Activated naive CD4-positive, alpha-beta T cell treated with anti-CD3 and anti-CD28 coated beads for 36 hours (primary cell): Measurements from ENCODE around the gene NOS1AP. TPM values are rescaled to one million over a fixed set of nuclear protein-coding genes. Genes with fewer than 3 reads are reported as not detected.
A peak's percentile ranks its signal among the peaks of the same experiment; 100 is the strongest.

ENCODE experiments used
- CTCF ChIA-PET: fragments of 350-600 bp; sonication (Branson Sonifier 250); formaldehyde crosslinking; loops from one replicate; lab custom pipeline; 2021; ENCODE audit warnings: antibody characterized with exemption; lab: Charles Lee
- DNase-seq: peaks from one replicate; pipeline ENCODE4 v3.0.0-alpha.2; 2020
- H3K27ac Mint-ChIP-seq: one replicate; pipeline ENCODE4 v1.8.0; 2021; ENCODE audit warnings: mild to moderate bottlenecking, mixed read lengths
- H3K27me3 Mint-ChIP-seq: one replicate; pipeline ENCODE4 v1.8.0; 2021; ENCODE audit warnings: low read depth, mixed read lengths
- H3K36me3 Mint-ChIP-seq: one replicate; pipeline ENCODE4 v1.8.0; 2021; ENCODE audit warnings: low read depth, mixed read lengths
- H3K4me1 Mint-ChIP-seq: one replicate; pipeline ENCODE4 v1.8.0; 2021; ENCODE audit warnings: low read depth, mixed read lengths
- H3K4me3 Mint-ChIP-seq: one replicate; pipeline ENCODE4 v1.8.0; 2021; ENCODE audit warnings: mild to moderate bottlenecking, moderate library complexity, mixed read lengths
- H3K9me3 Mint-ChIP-seq: one replicate; pipeline ENCODE4 v1.8.0; 2021; ENCODE audit warnings: mixed read lengths
- intact Hi-C: fragments of 100-400 bp; cut with micrococcal nuclease; formaldehyde crosslinking; loops from one replicate; pipeline ENCODE4 v1.15.1; 2023
- total RNA-seq, 2 experiments: library from RNA; stranded (reverse); gene quantifications; one replicate each; pipeline ENCODE4 v1.2.3, GENCODE V29; 2021

NOS1AP gene
- under 1 TPM; 0.33 to 0.42 TPM for total RNA-seq

DNA sequence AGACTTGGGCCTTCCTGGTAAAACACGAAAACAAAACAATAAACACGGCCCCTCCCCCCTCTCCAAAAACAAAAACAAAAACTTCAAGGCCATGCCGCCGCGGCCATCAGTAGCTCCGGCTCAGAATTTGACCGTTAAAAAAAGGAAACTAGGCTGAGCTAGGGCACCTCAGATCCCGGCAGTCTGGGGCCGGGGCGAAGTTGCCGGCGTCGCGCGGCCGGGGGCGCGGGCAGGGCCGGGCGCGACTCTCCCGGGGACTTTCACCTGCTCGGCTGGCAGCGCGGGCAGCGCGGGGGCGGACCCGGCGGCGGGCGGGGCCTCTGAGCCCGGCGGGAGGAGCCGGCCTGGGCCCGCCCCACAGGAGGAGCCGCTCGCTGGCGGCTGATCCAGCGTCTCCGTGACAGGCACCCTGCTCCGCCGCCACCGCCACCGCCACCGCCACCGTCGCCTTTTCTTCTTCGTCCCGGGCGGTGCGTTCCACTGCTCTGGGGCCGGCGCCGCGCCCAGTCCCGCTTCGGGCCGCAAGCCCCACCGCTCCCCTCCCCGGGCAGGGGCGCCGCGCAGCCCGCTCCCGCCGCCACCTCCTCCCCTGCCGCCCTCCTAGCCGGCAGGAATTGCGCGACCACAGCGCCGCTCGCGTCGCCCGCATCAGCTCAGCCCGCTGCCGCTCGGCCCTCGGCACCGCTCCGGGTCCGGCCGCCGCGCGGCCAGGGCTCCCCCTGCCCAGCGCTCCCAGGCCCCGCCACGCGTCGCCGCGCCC, at the start of gene NOS1AP:
Gene NOS1AP (plus strand): TSS at position 358 of the 760 bp plus-strand sequence. CDS start 487 bp downstream, outside the sequence.
- Mint-ChIP-seq H3K4me1 (peaks cover 1% of the 10 kb centered on the region), H3K4me3 (peak within 1 kb of the TSS; percentile 78), H3K9me3 (no peaks in the 10 kb centered on the region), H3K27ac (no peak within 1 kb of the TSS), H3K36me3 (no peaks in the 10 kb centered on the region), H3K27me3 (peaks cover 50% of the 10 kb centered on the region)
- intact Hi-C loops: loop anchor here (1.0 to 2.0 kb wide), 2 partner anchors 428 to 491 kb away; partner anchors contain the start of genes UAP1 and UHMK1
- CTCF ChIA-PET: interaction anchor here (0.5 to 1.7 kb wide), 6 partner anchors 13 to 71 kb away, joined by 3 to 7 read pairs (median 4); no protein-coding TSS in a partner anchor
- DNase-seq: peak; percentile 84

DNA sequence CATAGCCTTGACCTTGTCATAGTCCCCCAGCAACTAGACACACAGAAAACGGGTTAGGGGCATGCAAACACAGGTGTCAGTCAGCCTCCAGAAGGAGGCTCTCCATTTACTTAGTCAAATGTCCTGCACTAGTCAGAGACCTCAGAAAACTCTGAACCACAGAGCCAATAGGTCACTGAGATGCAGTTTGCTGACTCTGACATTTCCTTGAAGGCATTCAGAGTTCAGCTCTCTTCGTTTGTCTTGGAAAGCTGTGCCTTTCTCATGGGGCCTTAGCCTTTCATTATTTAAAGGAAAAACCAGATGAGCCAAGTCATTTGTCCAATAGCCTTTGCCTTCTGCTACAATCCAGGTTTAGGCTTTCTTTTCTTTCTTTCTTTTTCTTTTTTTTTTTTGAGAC, 49.3 kb upstream of the NOS1AP start:
- CTCF ChIA-PET: no interaction called here
- no peak overlapping the region for H3K4me3 Mint-ChIP-seq
- peaks cover 4% of the 10 kb centered on the region for H3K27me3 Mint-ChIP-seq
- H3K36me3 Mint-ChIP-seq: no peaks in the 10 kb centered on the region
- H3K4me1 Mint-ChIP-seq: peaks cover 3% of the 10 kb centered on the region
- no peaks in the 10 kb centered on the region for H3K9me3 Mint-ChIP-seq
- no peak for DNase-seq
- intact Hi-C loops: no loop called here
- H3K27ac Mint-ChIP-seq: no peak overlapping the region

DNA sequence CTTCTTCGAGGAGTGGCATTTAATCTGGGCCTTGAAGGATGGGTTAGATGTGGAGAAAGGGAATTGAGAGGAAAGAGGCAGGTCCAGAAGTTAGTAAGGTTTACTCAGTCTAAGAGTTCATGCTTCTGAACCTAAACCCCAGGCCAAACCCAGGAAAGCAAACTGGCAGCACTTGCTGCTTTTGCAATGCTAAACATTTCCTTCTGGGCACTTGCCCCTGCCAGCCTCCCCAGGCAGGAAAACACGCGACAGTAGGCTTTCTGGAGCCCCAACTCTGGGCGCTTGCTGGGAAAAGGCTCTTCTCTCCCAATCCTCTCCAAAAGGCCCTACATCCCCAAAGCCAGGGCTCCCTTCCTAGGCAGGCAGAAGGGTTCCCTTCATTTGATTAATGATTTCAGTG, 48.4 kb upstream of the NOS1AP start:
- Mint-ChIP-seq H3K27ac (no peak overlapping the region), H3K9me3 (no peaks in the 10 kb centered on the region), H3K4me1 (peaks cover 3% of the 10 kb centered on the region), H3K4me3 (no peak overlapping the region), H3K36me3 (no peaks in the 10 kb centered on the region), H3K27me3 (peaks cover 8% of the 10 kb centered on the region)
- CTCF ChIA-PET: no interaction called here
- intact Hi-C loops: no loop called here
- DNase-seq: no peak

DNA sequence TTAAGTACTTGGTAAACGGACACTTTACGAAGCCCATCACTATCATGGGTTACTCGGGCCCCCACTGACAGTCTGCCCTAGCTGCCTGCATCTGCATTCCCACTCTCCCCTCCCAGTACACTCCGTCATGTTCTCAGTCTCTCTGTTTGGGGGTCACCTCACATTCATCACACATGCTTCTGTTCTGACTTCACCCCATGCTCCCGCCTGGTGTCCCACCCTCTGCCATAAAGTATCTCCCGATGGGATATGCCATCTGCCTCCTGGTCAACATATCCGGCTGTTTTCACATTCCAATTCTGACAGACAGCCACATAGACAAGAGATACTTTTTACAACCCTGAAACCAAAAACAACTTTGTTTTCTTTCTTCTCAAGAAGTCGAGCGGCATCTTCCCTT, 46.9 kb upstream of the NOS1AP start:
- Mint-ChIP-seq H3K36me3 (no peaks in the 10 kb centered on the region), H3K4me3 (peak overlapping the region; percentile 86), H3K27ac (no peak overlapping the region), H3K9me3 (no peaks in the 10 kb centered on the region), H3K4me1 (peaks cover 3% of the 10 kb centered on the region), H3K27me3 (peaks cover 16% of the 10 kb centered on the region)
- intact Hi-C loops: loop anchor here (1.0 kb wide), 1 partner anchor 60 kb away; no protein-coding TSS in a partner anchor
- DNase-seq: no peak
- CTCF ChIA-PET: interaction anchor here (2.3 kb wide), 2 partner anchors 118 to 229 kb away, joined by 17 to 35 read pairs; no protein-coding TSS in a partner anchor

DNA sequence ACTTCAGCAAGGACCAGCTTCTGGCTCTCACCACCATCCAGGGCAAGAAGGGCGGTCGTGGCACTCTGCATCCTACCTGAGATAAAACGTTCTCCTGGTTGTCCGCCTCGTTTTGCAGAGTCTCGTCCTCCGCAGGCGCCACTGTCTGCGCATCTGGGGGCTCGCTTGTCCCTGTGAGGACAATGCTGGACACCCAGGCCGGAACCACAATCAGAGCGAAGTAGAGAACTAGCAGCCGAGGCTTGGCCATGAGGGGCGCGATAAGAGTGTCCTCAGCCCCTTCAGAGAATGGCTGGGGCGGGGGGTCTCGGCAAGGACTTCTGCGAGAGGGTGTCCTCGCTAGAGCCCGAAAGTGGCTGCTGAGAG, 46.3 kb upstream of the NOS1AP start:
- H3K9me3 Mint-ChIP-seq: no peaks in the 10 kb centered on the region
- H3K36me3 Mint-ChIP-seq: no peaks in the 10 kb centered on the region
- CTCF ChIA-PET: interaction anchor here (1.0 to 2.8 kb wide), 7 partner anchors 11 to 230 kb away, joined by 3 to 35 read pairs (median 15); no protein-coding TSS in a partner anchor
- no peak overlapping the region for H3K27ac Mint-ChIP-seq
- no peak for DNase-seq
- peaks cover 18% of the 10 kb centered on the region for H3K27me3 Mint-ChIP-seq
- H3K4me1 Mint-ChIP-seq: peaks cover 3% of the 10 kb centered on the region
- intact Hi-C loops: loop anchor here (1.0 kb wide), 1 partner anchor 61 kb away; no protein-coding TSS in a partner anchor
- peak overlapping the region; percentile 86 for H3K4me3 Mint-ChIP-seq

DNA sequence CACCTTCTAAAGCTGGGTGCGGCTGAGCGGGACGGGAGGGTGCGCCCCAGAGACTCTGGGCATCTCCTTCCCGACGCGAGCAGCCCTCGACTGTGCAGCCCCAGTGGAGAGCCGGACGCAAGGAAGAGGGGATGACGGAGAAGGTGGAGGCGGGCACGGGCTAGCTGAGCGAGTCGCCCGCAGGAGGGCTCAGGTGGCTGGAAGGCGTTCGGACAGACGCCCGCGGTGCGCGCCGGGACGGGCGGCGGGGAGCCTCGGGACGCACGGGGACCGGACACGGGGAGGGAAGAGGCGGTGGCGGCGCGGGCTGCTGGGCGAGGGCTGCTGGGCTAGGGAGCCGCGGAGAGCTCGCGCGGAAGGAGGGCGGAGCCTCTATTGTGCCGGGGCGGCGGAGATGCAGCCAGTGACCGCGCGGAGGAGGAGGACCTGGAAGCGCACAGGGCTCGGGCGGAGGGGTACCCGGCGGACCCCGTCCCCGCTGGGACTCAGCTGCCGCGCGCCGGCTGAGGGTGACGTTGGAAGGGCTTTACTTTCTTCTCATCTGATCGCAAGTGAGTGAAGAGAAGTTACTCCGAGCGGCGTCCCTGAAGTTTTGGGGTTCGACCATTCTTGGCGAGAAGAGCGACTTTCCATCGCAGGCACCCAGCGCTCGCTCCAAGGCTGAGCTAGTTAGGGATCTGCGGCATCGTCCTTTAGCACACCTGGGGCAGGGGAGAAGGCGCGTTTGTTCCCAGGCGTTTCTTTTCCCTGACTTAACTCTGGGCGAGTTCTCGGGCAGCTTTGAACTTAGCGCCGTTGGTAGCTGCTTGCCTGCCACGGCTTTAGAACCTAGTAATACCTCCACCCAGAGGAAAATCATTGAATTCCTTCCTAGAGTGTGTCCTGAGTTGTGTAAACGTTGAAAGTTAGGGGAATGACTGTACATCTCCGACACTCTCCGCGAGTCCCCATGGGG, 45.7 kb upstream of the NOS1AP start, which contains the start of gene OLFML2B:
Gene OLFML2B (minus strand): TSS at position 323 of the 955 bp plus-strand sequence. CDS start 439 bp downstream, outside the sequence.
- intact Hi-C loops: loop anchor here (1.0 to 2.0 kb wide), 5 partner anchors 62 to 261 kb away; no protein-coding TSS in a partner anchor
- Mint-ChIP-seq H3K27ac (no peak within 1 kb of the TSS), H3K4me1 (peaks cover 7% of the 10 kb centered on the region), H3K9me3 (no peaks in the 10 kb centered on the region), H3K4me3 (peak within 1 kb of the TSS; percentile 86), H3K27me3 (peaks cover 18% of the 10 kb centered on the region), H3K36me3 (no peaks in the 10 kb centered on the region)
- CTCF ChIA-PET: interaction anchor here (0.5 to 2.8 kb wide), 17 partner anchors 11 to 760 kb away, joined by 3 to 35 read pairs (median 6); no protein-coding TSS in a partner anchor
- DNase-seq: peak; percentile 65

DNA sequence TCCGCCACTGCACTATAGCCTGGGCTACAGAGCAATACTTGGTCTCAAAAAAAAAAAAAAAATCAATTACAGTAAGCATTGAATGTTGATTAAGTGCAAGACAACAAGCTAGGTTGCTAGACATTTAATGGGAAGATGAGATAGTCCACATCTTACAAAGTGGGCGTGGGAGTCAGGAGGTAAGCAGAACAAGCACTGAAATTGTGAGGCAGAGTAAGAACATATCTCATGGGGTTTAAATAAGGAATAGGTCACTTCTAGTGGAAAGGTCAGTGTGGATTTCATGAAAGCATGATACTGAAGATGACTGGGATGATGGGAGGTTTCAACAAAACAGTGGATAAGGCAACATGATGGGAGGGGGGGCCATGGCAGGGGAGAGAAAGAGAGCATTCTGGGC, 44.0 kb upstream of the NOS1AP start:
- H3K36me3 Mint-ChIP-seq: no peaks in the 10 kb centered on the region
- H3K4me1 Mint-ChIP-seq: peaks cover 7% of the 10 kb centered on the region
- H3K9me3 Mint-ChIP-seq: no peaks in the 10 kb centered on the region
- no peak overlapping the region for H3K4me3 Mint-ChIP-seq
- no peak overlapping the region for H3K27ac Mint-ChIP-seq
- CTCF ChIA-PET: interaction anchor here (1.5 to 2.8 kb wide), 4 partner anchors 9 to 249 kb away, joined by 4 to 15 read pairs (median 10); no protein-coding TSS in a partner anchor
- peaks cover 18% of the 10 kb centered on the region for H3K27me3 Mint-ChIP-seq
- DNase-seq: no peak
- intact Hi-C loops: loop anchor here (2.0 kb wide), 1 partner anchor 263 kb away; no protein-coding TSS in a partner anchor

DNA sequence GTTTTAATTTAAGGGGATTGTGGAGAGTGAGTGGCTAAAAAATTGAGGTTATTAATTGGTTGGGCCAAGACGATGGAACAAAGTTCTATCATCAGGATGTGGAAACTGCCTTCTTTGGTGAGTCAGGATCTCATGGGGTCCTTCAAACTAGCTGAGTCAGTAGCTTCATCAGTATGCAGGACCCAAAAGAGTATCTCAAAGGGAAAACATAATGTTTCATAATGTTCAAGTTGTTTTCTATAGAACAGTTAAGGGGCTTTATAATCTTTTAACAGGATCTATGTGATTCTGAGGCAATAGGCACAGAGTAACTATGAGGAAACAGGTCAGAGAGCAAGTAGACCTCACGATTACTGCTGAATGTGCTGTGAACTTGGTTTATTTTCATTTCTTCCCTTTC, 42.6 kb upstream of the NOS1AP start:
- Mint-ChIP-seq H3K4me1 (peaks cover 7% of the 10 kb centered on the region), H3K4me3 (no peak overlapping the region), H3K27me3 (peaks cover 18% of the 10 kb centered on the region), H3K27ac (no peak overlapping the region), H3K36me3 (no peaks in the 10 kb centered on the region), H3K9me3 (no peaks in the 10 kb centered on the region)
- CTCF ChIA-PET: interaction anchor here (1.0 to 2.1 kb wide), 4 partner anchors 10 to 271 kb away, joined by 3 to 11 read pairs (median 6); no protein-coding TSS in a partner anchor
- intact Hi-C loops: no loop called here
- no peak for DNase-seq

DNA sequence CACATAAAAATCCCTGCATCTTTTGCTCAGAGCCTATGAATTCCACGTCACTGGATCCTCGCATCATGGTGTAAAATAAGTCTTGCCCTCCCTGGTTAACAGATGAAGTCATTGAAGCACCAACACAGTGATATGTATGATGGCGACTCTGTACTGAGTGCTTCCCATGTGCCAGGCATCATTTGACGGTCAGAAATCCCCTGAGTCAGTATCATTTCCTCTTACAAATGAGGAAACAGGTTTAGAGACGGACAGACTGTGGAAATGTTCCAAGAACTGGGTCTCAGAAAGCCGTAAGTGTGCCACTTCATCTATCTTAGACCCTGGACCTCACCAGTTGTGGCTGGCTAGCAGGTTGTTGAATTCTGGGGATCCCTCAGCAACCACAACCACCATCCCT, 40.8 kb upstream of the NOS1AP start:
- intact Hi-C loops: no loop called here
- CTCF ChIA-PET: interaction anchor here (1.1 to 1.4 kb wide), 2 partner anchors 8 to 124 kb away, joined by 3 to 4 read pairs; no protein-coding TSS in a partner anchor

DNA sequence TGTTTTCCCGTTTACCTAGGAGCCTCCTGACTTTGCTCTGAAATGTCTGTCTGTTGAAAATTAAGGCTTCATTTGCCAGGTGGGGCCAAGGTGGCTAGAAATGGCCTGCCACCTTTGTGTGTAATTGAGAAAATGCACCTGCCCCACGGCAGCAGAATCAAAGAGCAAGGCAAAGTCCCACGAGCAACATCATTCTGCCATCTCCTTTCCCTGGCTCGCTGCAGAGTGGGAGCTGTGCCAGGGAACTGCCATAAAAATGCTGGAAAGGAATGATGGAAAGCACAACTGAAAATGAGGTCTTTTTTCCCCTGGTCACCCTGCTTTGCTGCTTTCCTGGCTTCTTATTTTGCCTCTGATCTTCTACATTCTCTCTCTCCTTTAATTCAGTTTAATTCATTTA, 40.3 kb upstream of the NOS1AP start:
- no peak overlapping the region for H3K27ac Mint-ChIP-seq
- CTCF ChIA-PET: interaction anchor here (1.4 to 2.5 kb wide), 2 partner anchors 124 to 237 kb away, joined by 4 to 8 read pairs; no protein-coding TSS in a partner anchor
- H3K9me3 Mint-ChIP-seq: no peaks in the 10 kb centered on the region
- peaks cover 17% of the 10 kb centered on the region for H3K27me3 Mint-ChIP-seq
- H3K4me1 Mint-ChIP-seq: peaks cover 7% of the 10 kb centered on the region
- H3K36me3 Mint-ChIP-seq: no peaks in the 10 kb centered on the region
- intact Hi-C loops: no loop called here
- H3K4me3 Mint-ChIP-seq: no peak overlapping the region
- no peak for DNase-seq

More for the DNA sequence above, 40.8 kb upstream of the NOS1AP start:
- Mint-ChIP-seq H3K4me3 (no peak overlapping the region), H3K27ac (no peak overlapping the region), H3K9me3 (no peaks in the 10 kb centered on the region), H3K4me1 (peaks cover 7% of the 10 kb centered on the region), H3K27me3 (peaks cover 14% of the 10 kb centered on the region), H3K36me3 (no peaks in the 10 kb centered on the region)
- no peak for DNase-seq

DNA sequence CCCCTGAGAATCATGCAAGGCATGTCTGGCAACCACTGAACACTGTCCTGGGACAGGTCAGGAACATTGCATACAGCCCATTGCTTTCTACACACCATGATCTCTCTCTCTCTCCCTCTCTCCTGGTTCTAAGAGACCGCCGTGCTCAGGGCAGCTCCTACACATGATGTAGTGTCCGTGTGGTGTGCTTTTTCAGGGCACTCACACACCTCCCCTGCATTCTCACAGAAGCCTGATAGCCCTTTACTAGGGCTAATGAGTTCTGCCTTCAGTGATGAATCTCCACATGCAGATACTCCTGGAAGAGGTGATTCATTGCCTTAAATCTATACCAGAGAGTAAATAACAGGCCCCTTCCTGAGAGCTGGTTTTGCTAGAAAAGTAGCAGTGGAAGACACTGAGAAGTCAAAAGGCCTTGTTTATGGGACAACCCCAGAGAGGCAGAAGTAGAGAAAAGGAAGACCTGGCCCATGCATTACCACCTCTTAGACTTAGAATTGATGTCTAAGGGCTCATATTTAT, 38.7 kb upstream of the NOS1AP start:
- no peak for DNase-seq
- CTCF ChIA-PET: interaction anchor here (1.1 to 2.5 kb wide), 2 partner anchors 238 to 268 kb away, joined by 4 to 8 read pairs; no protein-coding TSS in a partner anchor
- Mint-ChIP-seq H3K4me3 (no peak overlapping the region), H3K36me3 (no peaks in the 10 kb centered on the region), H3K4me1 (peaks cover 10% of the 10 kb centered on the region), H3K27me3 (peaks cover 13% of the 10 kb centered on the region), H3K9me3 (no peaks in the 10 kb centered on the region), H3K27ac (no peak overlapping the region)
- intact Hi-C loops: loop anchor here (10.0 kb wide), 1 partner anchor 546 kb away; no protein-coding TSS in a partner anchor
